COLO668 (cell line): ENCODE measurements around the gene TSPAN3.

Source experiments
- DNase-seq: peaks from one replicate; lab custom pipeline; 2025; ENCODE audit not compliant: unreplicated experiment; lab: John Stamatoyannopoulos, UW

The TSPAN3 gene

DNA sequence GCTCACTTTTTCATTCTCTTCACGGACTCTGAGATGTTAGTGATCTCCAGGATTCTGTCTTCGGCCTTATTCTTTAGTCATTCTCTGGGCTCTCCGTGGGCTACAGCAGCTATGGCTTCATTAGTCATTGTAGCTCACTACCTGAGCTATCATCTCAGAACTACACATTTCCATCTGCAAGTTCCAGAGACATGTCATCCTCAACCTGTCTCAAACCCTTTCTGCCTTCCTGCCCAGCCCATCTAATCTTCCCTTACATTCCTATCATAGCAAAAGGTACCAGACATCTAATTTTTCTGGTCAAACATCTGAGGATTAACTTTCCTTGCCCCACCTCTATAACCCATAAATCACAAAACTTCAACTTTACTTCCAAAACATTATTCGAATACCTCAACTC, 13.2 kb downstream of the TSPAN3 start:
- DNase-seq: no peak

DNA sequence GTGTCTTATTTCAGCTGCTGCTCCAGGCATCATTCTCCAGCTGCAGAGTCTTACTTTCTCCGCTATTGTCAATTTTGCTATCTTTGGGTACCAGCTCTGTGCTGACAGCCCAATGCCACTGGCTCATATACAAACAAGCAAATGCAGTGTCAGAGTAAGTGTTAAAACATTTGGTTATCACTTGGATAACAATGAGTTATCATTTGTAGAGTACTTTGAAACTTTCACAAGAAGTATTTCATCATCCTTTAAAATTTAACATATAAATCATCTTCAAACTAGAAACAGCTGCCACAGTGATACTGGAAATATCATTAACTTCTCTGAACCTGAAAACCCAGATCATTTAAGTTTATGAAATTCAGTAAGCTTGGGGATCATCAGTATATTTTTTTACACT, 13.8 kb downstream of the TSPAN3 start:
- DNase-seq: no peak

DNA sequence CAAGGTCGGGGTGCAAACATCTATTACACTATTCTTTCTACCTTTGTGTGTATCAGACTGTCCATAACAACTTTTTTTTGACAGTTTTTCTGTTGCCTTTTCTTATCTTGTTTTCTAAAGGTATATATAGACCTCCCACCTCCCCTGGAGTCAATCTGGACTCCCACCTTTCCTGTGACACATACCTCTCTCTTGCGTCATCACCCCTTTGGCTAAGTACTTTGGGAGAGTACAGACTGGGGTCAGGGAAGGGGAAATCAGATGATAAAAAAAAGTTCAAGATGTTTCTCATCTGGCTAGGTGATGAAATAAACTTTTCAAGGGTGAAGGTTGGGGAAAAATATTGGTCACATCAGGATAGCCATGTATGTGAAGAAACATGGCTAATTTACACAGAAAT, 17.2 kb downstream of the TSPAN3 start:
- no peak for DNase-seq

DNA sequence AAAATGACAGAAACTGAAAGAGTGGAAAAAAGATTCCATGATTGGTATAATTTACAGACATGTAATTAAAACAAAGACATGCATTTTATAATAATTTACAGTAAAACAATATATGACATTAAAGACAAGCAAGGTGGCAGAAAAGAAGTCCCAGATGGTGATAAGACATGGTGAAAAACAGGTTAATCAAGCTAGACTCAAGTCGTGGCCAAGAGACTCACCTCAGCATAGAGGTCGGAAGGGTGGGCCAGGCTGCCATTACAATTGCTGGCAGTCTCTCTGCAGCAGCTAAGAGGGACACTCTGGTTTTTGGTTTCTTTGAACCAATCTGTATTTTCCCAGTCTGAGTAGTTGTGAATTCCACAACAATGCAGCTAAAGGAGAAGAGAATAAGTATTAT, 18.4 kb downstream of the TSPAN3 start:
- no peak for DNase-seq

DNA sequence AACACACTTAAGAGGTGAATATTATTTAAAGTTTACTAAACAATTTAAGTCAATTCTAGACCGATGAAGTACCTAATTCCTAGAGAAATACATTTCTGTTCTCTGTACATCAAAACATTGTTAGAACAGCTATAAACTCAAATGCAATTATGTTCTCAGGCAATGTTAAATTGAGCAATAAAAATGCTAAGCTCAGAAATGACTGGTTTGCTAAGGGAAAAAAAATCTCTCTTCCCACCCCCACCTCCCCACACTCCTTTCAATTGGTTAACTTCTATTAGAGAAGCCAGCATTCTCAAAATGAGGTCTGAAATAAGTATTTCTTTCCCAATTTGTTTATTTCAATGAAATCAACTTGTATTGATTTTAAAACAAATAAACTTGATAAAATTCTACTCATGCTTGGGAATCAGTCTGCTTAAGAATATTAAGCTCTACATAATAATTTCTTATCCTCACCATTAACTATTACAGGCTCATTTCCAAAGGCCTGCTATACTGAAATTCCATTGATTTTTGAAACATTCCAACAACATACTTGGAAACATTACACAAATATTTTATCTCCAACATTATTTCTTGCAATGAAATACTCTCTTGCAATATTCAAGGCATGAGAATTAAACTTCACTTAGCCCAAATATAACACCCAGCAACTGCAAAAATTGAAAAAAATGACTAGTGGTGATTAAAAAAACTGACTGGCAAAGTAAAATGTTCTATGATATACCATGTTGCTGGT, 22.6 kb downstream of the TSPAN3 start:
- DNase-seq: no peak

DNA sequence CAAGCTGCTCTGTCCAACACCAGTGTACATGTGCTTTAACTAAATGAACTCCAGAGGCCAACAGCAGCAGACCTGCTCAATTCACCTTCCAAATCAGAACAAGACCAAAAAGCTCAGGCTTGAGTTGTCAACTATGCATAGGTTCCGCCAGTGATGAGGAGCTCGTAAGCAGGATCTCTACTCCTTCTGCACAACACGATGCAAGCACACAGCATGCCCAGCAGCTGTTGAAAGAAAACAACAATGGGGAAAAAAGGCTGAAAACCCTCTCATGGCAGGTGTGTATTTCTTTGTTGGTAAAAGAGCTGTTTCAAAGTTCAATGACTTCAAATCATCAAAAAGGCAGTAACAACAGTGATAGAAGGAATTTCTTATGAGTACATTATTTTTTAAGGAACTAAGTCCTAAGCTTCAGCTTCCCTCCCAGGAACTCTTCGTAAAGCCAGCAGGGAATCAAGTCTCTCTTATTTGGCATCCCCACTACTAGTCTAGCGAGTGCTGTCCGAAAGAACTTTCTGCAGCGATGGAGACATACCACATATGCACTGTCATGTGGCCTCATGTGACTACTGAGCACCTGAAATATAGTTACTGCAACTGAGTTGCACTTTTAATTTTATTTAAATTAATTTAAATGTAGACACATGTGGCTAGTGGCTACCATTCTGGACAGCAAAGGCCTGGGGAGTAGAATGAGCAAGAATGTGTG, 24.1 kb downstream of the TSPAN3 start:
- DNase-seq: no peak

DNA sequence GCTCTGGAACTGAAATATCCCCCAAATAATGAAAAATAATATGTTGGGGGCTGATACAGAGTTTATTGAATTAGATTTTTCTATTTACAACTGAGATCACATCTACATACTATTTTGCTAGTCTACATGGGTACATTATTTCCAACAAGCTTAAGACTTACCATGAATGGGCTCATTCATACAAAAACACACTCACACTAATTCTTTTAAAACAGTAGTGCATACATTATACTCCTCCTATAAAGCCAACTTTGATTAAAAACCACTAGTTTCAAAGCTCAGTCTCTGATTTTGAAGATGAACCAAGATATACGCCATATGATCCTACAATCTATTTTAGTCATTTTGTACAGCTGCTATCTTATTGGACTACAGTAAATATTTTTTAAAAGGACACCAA, 24.9 kb downstream of the TSPAN3 start:
- DNase-seq: no peak

DNA sequence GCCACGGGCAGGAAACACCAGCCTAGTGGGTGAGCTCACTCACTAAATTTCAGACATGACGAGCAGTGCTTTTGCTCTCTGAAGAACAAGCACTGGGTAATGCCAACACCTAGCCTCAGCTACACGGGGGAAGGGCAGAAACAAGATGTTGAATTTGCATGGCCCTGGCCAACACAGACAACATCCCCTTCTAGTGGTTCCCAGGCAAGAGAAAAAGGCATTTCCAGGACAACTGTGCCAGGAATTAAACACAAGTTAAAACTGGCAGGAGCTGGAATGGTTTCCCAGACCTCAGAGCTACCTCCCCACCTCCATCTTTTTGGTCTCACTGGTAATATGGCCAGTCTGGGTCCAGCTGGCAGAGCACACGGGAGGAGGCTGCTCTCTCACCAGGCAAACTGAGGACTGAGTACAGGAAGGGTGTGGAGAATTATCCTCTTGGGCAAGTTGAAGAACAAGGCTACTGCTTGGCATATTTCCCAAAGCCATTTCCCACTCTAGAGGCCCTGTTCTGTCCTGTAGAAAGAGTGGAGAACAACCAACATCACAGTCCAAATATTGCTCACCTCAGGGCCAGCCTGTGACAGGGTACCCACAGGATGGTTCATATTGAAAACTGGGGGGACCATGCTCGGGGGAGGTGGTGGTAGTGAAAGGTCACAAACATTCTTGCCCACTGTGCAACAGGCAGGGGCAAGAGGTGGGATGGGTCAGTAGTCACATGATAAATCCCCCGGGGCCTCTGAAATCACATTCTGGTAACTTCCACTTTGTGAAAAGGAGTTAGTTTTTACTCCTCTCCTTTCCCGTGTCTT, 26.5 kb downstream of the TSPAN3 start:
- DNase-seq: no peak

DNA sequence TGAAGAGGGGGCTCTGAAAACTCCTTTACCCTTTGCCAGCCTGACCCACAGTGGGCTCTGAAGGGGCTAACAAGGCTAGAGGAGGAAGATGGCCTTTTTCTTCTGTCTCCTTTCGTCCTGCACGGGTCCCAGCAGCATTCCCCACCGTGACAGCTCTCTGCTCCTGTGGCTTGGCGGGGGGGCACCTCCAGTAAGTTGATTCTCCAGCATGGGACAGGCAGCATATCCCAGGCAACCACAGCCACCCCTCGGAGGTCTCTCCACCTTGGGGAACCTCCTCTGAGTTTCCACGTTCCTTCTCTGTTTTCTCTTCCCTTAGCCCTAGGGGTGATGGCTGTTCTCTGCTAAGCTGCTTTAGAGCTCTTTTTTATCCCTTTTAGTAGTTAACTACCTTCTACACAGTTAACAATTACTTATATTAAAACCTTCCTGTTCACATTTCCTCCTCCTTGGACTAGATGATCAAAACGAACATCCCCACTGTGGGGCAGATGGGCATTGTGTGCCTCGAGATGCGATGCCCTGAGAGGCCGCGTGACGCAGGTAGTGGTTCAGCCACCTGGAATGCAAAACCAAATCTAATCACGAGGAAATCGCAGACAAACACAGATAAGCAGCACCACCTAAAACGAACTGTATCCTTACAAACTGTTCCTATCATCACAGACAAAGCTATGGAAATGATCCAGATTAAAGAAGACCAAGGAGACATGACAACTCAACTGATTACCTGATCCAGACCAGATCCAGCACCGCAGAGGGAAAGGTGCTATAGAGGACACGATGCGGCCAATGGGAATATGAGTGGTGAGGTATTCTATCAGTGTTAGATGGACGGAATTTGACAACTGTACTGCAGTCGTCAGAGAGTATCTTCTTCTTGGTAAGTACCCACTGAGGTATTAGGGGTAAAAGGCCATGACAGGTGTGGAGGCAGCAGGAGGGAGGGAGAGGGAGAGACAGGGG, 27.7 kb downstream of the TSPAN3 start:
- no peak for DNase-seq

DNA sequence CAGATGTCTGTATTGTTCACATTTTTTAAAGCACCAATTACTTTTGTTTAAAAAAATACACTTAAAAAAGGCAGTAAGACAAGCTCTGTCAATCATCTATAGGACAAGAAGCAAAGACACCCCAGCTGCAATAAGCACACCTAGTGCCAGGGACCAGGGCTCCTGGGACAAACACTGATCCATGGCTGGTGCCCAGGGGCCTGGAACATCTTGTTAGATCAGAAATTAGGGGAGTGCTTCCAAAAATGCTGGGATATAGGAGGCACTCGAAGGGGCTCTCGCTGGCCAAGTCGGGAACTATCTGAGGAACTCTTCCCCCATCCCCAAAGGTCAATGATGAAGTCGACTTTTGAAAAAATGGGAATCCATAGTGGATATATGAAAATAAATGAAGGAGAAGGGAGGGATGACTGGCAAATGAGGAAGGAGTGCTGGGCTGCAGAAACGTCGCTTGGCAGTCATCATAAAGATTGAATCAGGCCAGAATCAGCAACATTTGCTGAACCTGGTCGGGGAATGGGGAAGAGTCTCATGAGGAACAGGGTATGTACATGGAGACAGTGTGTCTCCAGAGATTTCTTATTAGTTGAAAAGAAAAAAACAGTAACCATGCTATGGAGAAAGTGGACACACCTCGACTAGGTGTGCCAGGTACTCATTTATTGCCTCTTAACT, 28.5 kb downstream of the TSPAN3 start:
- DNase-seq: no peak

DNA sequence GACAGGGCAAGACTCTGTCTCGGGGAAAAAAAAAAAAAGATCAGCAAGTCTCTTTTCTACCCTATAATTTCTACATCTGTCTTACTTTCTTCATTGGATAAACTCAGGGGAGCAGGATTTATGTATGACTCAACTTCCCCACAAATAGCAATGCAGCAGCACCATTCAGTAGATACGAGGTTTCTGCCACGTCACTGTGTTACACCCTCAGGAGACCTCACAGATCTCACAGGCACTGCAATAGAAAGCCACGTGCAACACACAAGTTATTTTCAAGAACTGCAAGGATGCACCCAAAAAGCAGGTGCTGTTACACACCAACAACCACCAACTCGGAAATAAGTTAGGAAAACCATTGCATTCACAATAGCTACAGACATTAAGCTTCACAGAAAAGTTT, 30.2 kb downstream of the TSPAN3 start:
- DNase-seq: no peak

DNA sequence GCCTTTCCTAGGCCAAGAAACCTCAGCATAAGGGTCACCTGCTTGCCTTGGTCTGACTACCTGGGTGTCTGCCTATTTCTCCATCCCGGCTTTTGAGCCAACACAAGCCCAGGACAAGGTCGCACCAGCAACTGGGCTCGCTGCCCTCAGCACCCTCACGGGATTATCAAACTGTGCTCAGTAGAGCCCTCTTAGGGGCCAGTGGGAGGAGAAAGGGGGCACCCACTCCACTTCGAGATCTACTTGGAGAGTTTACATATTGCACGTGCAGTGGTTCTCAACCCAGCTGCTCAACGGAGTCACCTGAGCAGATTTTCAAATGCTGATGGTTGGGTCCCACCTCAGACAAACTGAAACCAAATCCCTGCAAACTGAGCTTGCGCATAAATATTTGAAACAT, 31.1 kb downstream of the TSPAN3 start:
- no peak for DNase-seq

DNA sequence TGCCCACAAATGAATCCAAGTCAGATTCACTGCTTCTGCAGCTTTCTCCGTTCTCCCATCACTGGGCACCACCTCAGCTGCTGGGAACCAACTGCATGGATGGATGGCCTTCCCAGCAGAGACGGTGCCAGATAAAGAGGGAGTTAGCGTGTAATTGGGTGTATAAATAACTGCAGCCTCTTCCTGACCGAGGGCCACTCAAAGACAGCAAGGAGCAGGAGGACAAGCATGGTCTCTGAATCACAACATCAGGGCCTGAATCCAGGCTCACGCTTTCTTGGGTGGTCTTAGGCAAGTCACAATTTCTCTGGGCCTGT, 31.7 kb downstream of the TSPAN3 start:
- DNase-seq: no peak

DNA sequence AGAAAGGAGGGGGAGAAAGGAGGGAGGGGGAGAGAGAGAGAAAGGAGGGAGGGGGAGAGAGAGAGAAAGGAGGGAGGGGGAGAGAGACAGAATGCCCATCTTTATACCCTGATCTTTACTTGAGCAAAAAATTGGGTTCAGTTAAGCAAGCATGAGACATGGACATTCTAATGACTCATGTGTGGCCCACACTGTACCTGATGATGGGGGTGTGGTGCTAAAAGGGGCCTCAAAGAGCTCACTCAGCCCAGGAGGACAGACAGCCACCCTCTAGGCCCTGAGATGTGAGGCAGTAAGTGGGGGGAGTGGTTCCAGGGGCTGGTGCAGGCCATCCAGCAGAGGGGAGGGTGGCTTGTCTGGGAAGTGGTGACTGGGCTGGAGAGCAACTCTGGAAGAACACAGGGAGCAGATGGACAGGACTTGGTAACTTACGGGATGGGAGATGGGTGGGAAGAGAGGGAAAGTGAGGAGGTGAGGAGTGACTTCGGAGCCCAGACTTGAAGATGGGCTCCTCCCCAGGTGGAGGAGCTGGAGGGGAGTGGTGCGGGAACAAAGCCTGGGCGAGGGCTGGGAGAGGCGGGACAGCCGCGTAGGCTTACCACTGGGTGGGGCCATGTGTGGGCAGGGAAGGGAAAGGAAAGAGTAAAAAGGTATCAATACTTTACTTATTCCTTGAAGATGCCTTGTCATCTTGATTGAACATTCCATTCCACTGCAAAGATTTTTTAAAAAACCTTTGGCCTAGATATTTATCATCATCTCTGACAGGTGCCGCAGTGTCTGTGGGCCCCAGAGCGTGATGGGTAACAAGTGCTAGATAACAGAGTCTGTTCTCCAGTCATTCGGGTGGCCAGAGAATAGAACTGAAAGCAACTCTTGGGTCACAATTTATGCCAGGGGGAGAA, 32.3 kb downstream of the TSPAN3 start:
- DNase-seq: no peak

DNA sequence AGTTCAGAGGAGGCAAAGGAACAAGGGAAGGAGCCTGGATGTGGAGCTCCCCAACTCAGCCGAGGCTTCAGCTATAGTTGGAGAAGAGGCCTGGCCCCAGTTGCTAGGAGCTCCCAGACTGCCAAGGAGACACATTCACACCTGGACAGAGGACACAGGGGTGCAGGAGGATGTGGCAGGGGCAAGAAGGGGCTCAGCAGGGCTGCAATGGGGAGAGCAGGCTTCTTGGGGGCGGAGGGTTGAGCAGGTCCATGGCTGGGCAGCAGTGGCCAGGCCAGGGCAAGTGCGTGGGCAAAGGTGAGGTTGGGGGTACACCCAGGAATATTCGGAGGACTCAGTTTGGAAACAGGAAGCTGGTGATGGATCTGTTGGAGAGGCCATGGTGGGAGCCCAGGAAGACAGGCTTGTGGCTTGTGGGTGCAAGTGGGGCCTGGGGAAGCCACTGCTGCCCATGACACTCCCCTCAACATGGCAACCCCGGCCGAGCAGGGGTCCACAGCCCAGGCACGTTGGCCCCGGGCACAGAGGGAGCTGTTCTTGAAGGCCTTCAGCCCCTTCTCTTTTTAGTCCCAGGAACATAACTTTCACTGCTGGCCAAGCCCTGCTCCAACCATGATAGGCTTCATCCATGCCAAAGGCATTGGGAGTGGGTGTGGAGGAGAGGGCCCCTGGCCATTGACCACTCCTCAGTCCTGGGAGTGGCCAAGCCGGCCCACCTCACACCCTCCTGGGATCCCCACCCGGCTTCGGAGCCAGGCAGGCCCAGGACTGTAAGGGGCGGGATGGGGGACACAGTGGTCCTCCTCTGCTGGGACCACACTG, 33.3 kb downstream of the TSPAN3 start:
- no peak for DNase-seq

DNA sequence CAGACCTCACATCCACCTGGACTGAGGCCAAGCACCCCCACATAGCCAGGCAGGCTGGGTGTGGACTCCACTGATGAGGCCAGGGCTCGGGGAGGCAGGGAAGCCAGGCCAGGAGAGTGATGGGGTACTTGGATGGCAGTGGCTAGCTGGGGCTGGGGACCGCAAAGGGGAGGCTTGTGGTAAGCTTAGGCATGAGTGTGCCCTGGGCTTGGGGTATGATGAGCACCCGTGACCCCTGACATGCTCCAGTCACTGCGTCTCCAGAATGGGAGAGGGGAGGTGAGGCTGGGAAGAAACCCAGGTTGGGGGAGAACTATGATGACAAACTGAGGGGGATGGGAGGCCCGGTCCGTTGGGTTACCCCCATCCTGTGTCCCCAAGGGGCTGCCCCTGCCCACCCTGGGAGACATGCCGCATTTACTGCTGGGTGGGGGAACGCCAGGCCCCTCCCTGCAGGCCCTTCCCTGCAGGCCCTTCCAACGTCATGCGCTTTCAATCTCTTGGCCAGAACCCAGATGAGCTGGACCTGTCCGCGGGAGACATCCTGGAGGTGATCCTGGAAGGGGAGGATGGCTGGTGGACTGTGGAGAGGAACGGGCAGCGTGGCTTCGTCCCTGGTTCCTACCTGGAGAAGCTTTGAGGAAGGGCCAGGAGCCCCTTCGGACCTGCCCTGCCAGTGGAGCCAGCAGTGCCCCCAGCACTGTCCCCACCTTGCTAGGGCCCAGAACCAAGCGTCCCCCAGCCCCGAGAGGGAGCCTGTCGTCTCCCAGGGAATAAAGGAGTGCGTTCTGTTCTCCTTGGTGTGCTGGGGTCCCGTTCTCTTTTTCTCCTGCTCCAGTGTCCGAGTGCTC, 34.1 kb downstream of the TSPAN3 start:
- DNase-seq: no peak

DNA sequence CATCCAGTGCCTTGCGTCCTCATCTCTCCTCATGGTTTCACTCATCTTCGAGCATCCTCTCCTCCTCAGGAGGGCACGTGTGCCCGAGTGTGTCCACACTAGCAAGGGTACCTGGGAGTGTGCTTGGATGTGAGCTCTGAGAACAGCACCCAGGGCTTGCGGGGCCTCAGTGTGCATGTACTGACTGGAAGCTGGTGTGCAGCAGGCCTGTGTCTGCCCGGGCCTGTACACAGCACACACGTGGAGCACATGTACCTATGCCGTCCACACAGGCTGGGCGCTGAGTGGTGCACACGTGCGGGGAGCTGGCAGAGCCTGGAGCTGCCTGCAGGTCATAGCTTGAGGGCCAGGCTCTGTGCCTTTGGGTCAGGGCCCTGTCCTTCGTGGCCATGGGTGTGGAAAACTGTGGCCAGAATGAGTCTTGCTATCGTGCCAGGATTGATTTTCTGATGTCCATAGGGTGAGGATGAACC, 34.9 kb downstream of the TSPAN3 start:
- no peak for DNase-seq

DNA sequence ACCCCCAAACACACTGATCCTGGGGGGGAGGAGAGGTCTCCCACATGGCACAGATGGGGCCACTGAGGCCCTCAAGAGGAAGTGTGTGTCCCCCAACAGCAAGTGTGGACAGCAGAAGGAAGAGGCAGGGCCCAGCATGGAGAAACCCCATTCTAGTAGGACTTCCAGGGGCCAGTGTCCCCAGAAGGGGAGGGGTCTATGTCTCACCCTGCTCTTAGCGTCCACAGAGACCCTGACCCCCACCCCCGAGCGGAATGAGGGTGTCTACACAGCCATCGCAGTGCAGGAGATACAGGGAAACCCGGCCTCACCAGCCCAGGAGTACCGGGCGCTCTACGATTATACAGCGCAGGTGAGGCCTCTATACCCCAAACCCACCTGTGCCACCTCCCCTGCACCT, 35.3 kb downstream of the TSPAN3 start:
- no peak for DNase-seq
